Upper lobe of left lung (tissue), 6 donors: ENCODE results near the gene SDR9C7. TPM values are rescaled to one million over a fixed set of nuclear protein-coding genes. Genes with fewer than 3 reads are reported as not detected.
A peak's percentile ranks its signal among the peaks of the same experiment; 100 is the strongest.
"Not testable (repeated sequence)": the region's sequence is repeated elsewhere in the genome, so short reads cannot be mapped to it uniquely, and the experiment has no call there.

Experiments
- ATAC-seq, 2 donors: fragments of 200-7000 bp; cut with Tn5 transposase; one replicate each; pipeline ENCODE4 v1.9.1; 2022; ENCODE audit warnings: mild to moderate bottlenecking in 2 of 2, moderate library complexity in 2 of 2; ENCODE audit not compliant: low FRiP score in 2 of 2
- DNase-seq, 2 donors: peaks; one replicate each; pipeline ENCODE4 v3.0.0-alpha.2; 2019 to 2020
- H3K27ac ChIP-seq, 4 donors: fragments of 200-600 bp; sonication (generic); one replicate each; pipeline ENCODE4 v1.5.1; 2016 to 2019
- H3K27me3 ChIP-seq, 4 donors: fragments of 200-600 bp; sonication (generic); one replicate each; pipeline ENCODE4 v1.5.1; 2017 to 2019
- H3K36me3 ChIP-seq, 4 donors: fragments of 200-600 bp; sonication (generic); one replicate each; pipeline ENCODE4 v1.5.1; 2016 to 2019
- H3K4me1 ChIP-seq, 4 donors: fragments of 200-600 bp; sonication (generic); one replicate each; pipeline ENCODE4 v1.5.1; 2018 to 2019
- H3K4me3 ChIP-seq, 4 donors: fragments of 200-600 bp; sonication (generic); one replicate each; pipeline ENCODE4 v1.5.1; 2017 to 2019; ENCODE audit warnings: mild to moderate bottlenecking in 2 of 4, moderate library complexity in 1 of 4
- H3K9me3 ChIP-seq, 4 donors: fragments of 200-600 bp; sonication (generic); one replicate each; pipeline ENCODE4 v1.5.1; 2018 to 2019
- CTCF ChIP-seq, 6 experiments: fragments of 450-650 bp in 4 of 6; fragments of 200-600 bp in 2 of 6; sonication (generic) in 2 of 6; IDR thresholded peaks; one replicate each; pipeline ENCODE4 v1.5.1; 2016 to 2019; ENCODE audit warnings: antibody characterized with exemption in 6 of 6
- EP300 ChIP-seq, 4 donors: sonication (generic); formaldehyde crosslinking; IDR thresholded peaks; one replicate each; pipeline ENCODE4 v1.5.1; 2017; ENCODE audit warnings: antibody characterized with exemption in 4 of 4, control low read depth in 2 of 4
- POLR2A ChIP-seq, 4 donors: fragments of 450-650 bp; IDR thresholded peaks; one replicate each; pipeline ENCODE4 v1.5.1; 2016 to 2017; ENCODE audit warnings: antibody characterized with exemption in 4 of 4, mild to moderate bottlenecking in 2 of 4
- POLR2AphosphoS5 ChIP-seq, 2 donors: sonication (generic); formaldehyde crosslinking; IDR thresholded peaks; one replicate each; pipeline ENCODE4 v1.5.1; 2017; ENCODE audit warnings: antibody characterized with exemption in 2 of 2
- WGBS, 2 donors: methylation state at CpG; one replicate each; pipeline ENCODE4 v1.1.5; 2017 to 2018; 5-methylcytosine and 5-hydroxymethylcytosine counted together
- total RNA-seq, 6 donors: library from RNA; depleted of rRNA in 4 of 6; stranded (reverse); fragments of >200 nt in 4 of 6; gene quantifications; one replicate each; pipeline versions ENCODE4 v1.1.0 to v1.2.1, GENCODE V29; 2016 to 2021
- donor health status: DM: no; HTN: no; CAD: no; lungs with moderate emphysema.
- donor health status: DM: no; HTN: yes; CAD: no; lungs with severe emphysema.

Gene SDR9C7
- not detected for total RNA-seq

GRCh38 chr12:56933826-56934625, at the start of gene SDR9C7:
TSS of gene SDR9C7 (minus strand) at chr12:56934408. CDS start at chr12:56934261, 147 bp downstream.
- no peak within 1 kb of the TSS for H3K4me3 ChIP-seq
- DNase-seq, result no peak
- TF ChIP-seq POLR2A (IDR thresholded peaks at IDR 0.05), result no peak
- no peak for TF ChIP-seq EP300 (IDR thresholded peaks at IDR 0.05)
- no peak for TF ChIP-seq CTCF (IDR thresholded peaks at IDR 0.05)
- TF ChIP-seq POLR2AphosphoS5 (IDR thresholded peaks at IDR 0.05), result no peak
- no peaks in the 10 kb centered on the region for H3K9me3 ChIP-seq
- WGBS, 2 donors, result 90 to 93% methylated on average over 15 of the region's 15 CpGs
- H3K27me3 ChIP-seq, result no peaks in the 10 kb centered on the region
- H3K4me1 ChIP-seq, result peaks cover 15 to 23% (median 18%) of the 10 kb centered on the region in 4 donors
- no peak for ATAC-seq
- no peaks in the 10 kb centered on the region for H3K36me3 ChIP-seq
- peak within 1 kb of the TSS in 2 of 4 donors; percentile 26 to 30 for H3K27ac ChIP-seq

- Histone ChIP-seq H3K36me3 (no peaks in the 10 kb centered on the region), H3K27ac (no peak overlapping the region), H3K27me3 (no peaks in the 10 kb centered on the region), H3K4me1 (peaks cover 13 to 15% (median 14%) of the 10 kb centered on the region in 4 donors), H3K4me3 (no peak overlapping the region), H3K9me3 (no peaks in the 10 kb centered on the region)
- TF ChIP-seq CTCF (IDR thresholded peaks at IDR 0.05), result no peak
- no peak for TF ChIP-seq POLR2A (IDR thresholded peaks at IDR 0.05)
- TF ChIP-seq EP300 (IDR thresholded peaks at IDR 0.05), result no peak
- no peak for TF ChIP-seq POLR2AphosphoS5 (IDR thresholded peaks at IDR 0.05)
- 93 to 97% methylated on average over 4 of the region's 4 CpGs for WGBS, 2 donors
- DNase-seq (no peak), ATAC-seq (no peak)
Measured at GRCh38 chr12:56983386-56983785, 49.2 kb upstream of the SDR9C7 start.

- H3K4me3 ChIP-seq, H3K27ac ChIP-seq, H3K36me3 ChIP-seq, ATAC-seq, H3K27me3 ChIP-seq, H3K9me3 ChIP-seq, H3K4me1 ChIP-seq, DNase-seq: not testable (repeated sequence)
- WGBS, 2 donors, result 93 to 100% methylated on average over 1 to 3 of the region's 3 CpGs
Measured at GRCh38 chr12:56982578-56983236, 48.5 kb upstream of the SDR9C7 start.

GRCh38 chr12:56980941-56981530, 46.8 kb upstream of the SDR9C7 start:
- H3K4me3 ChIP-seq, result no peak overlapping the region
- DNase-seq, result no peak
- ATAC-seq, result no peak
- no peaks in the 10 kb centered on the region for H3K9me3 ChIP-seq
- H3K27ac ChIP-seq, result no peak overlapping the region
- H3K27me3 ChIP-seq, result no peaks in the 10 kb centered on the region
- no peaks in the 10 kb centered on the region for H3K4me1 ChIP-seq
- WGBS, 2 donors, result 97% methylated on average over 4 of the region's 4 CpGs
- H3K36me3 ChIP-seq, result no peaks in the 10 kb centered on the region
- TF ChIP-seq CTCF (IDR thresholded peaks at IDR 0.05) (no peak), POLR2AphosphoS5 (IDR thresholded peaks at IDR 0.05) (no peak)

- Histone ChIP-seq H3K36me3 (no peaks in the 10 kb centered on the region), H3K27ac (no peak overlapping the region), H3K9me3 (no peaks in the 10 kb centered on the region), H3K27me3 (no peaks in the 10 kb centered on the region), H3K4me3 (no peak overlapping the region), H3K4me1 (no peaks in the 10 kb centered on the region)
- 92 to 94% methylated on average over 6 of the region's 6 CpGs for WGBS, 2 donors
- ATAC-seq, result no peak
- TF ChIP-seq POLR2A (IDR thresholded peaks at IDR 0.05) (no peak), CTCF (IDR thresholded peaks at IDR 0.05) (no peak), POLR2AphosphoS5 (IDR thresholded peaks at IDR 0.05) (no peak), EP300 (IDR thresholded peaks at IDR 0.05) (no peak)
- no peak for DNase-seq
Measured at GRCh38 chr12:56980268-56980667, 46.1 kb upstream of the SDR9C7 start.
